Measurements from ENCODE around the gene ABCA6. TPM values are rescaled to one million over a fixed set of nuclear protein-coding genes. Genes with fewer than 3 reads are reported as not detected.

ABCA6 gene
- total RNA-seq, 1 experiment from 2014 or later = not detected

- H3K27me3 ChIP-seq (ENCODE audit: low read length) = peaks cover 31% of the 10 kb centered on the region
- H3K4me1 ChIP-seq (ENCODE audit: insufficient read depth, low read length) = no peaks in the 10 kb centered on the region
- no TSS peak for BruUV-seq (replicated peaks)
- H3K4me2 ChIP-seq (ENCODE audit: low read length) = no peak overlapping the region
- H3K4me3 ChIP-seq (ENCODE audit: low read length) = no peak overlapping the region
- ChIA-PET CTCF (no interaction called here), POLR2A (ENCODE audit: unreplicated experiment) (no interaction called here)
- no peaks in the 10 kb centered on the region for H3K36me3 ChIP-seq (ENCODE audit: low read depth, low read length)
- no peak overlapping the region for H3K9ac ChIP-seq (ENCODE audit: low read length)
- no peak for DNase-seq
- H3K9me3 ChIP-seq (ENCODE audit: low read length) = no peaks in the 10 kb centered on the region
- TF ChIP-seq EZH2 (IDR thresholded peaks at IDR 0.05; ENCODE audit: low read length, unreplicated experiment) = no peak
- H3K79me2 ChIP-seq (ENCODE audit: low read length) = no peaks in the 10 kb centered on the region
- no peak overlapping the region for H3K27ac ChIP-seq (ENCODE audit: low read length)
- H3F3A ChIP-seq (ENCODE audit: low read length, unreplicated experiment) = no peaks in the 10 kb centered on the region
- no peaks in the 10 kb centered on the region for H3K9me2 ChIP-seq (replicated peaks; ENCODE audit: low read length)
- no peak overlapping the region for H2AFZ ChIP-seq (ENCODE audit: low read length)
- intact Hi-C loops (cut with micrococcal nuclease) = no loop called here
- no peaks in the 10 kb centered on the region for H4K20me1 ChIP-seq (ENCODE audit: low read length)
- ATAC-seq = no peak
Measured at GRCh38 chr17:69064476-69064875, 77.2 kb downstream of the ABCA6 start.

DNA sequence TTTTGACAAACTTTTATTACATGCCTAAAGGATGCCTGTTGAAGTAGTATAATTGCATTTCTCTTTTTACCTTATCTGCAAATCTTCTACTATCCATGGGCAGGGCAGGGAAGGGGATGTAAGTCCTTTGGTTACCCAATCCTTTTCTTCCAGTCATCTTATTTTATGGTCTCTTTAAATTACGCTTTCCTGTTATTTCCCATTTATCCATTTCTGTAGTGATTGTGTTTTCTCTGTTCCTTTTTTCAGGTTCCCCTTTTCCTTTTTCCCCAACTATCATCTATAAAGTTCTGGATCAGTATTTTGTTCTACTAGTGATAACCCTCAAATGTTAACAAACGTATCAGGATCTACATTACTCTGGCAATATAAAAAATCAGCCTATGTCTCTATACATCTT is 77.7 kb downstream of the ABCA6 start:
- ATAC-seq = no peak

DNA sequence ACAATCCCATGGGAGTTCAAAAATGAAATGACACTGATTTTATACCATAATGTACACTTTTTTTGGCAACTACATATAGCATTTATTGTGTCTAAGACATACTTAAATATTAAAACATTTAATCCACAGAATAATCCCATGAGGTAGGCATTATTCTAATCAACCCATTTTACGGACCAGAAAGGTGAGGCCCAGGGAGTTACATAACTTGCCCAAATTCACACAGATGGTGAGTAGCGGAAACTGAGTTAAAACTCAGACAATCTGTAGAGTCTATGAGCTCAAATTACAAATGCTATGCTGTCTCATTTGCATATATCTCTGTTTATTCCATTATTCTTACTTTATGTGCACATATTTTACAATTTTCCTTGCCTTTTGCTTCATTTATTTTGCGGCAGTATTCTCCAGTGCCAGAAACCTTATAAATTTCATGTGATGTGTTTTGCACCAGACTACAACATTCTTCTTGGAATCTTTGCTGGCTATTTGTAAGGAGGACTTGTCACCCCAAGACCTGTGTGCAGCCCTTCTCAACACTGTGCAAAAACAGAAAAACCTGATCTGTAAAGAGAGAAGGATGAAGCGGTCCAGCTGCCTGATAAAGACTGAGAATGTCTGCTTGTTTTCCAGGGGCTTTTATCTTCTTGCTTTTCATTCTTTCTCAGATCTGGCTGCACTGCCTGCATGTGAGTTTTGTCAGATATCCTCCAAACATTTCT is 78.7 kb downstream of the ABCA6 start:
- Histone ChIP-seq H3K36me3 (ENCODE audit: low read depth, low read length) (no peaks in the 10 kb centered on the region), H3K4me1 (ENCODE audit: insufficient read depth, low read length) (no peaks in the 10 kb centered on the region), H3K9me3 (ENCODE audit: low read length) (no peaks in the 10 kb centered on the region), H3K9ac (ENCODE audit: low read length) (no peak overlapping the region), H3K4me2 (ENCODE audit: low read length) (no peak overlapping the region), H2AFZ (ENCODE audit: low read length) (no peak overlapping the region), H3K27ac (ENCODE audit: low read length) (no peak overlapping the region), H3K4me3 (ENCODE audit: low read length) (no peak overlapping the region), H4K20me1 (ENCODE audit: low read length) (no peaks in the 10 kb centered on the region), H3K9me2 (replicated peaks; ENCODE audit: low read length) (no peaks in the 10 kb centered on the region), H3K27me3 (ENCODE audit: low read length) (peaks cover 32% of the 10 kb centered on the region), H3K79me2 (ENCODE audit: low read length) (no peaks in the 10 kb centered on the region), H3F3A (ENCODE audit: low read length, unreplicated experiment) (no peaks in the 10 kb centered on the region)
- no peak for DNase-seq
- TF ChIP-seq, protein P1, sequence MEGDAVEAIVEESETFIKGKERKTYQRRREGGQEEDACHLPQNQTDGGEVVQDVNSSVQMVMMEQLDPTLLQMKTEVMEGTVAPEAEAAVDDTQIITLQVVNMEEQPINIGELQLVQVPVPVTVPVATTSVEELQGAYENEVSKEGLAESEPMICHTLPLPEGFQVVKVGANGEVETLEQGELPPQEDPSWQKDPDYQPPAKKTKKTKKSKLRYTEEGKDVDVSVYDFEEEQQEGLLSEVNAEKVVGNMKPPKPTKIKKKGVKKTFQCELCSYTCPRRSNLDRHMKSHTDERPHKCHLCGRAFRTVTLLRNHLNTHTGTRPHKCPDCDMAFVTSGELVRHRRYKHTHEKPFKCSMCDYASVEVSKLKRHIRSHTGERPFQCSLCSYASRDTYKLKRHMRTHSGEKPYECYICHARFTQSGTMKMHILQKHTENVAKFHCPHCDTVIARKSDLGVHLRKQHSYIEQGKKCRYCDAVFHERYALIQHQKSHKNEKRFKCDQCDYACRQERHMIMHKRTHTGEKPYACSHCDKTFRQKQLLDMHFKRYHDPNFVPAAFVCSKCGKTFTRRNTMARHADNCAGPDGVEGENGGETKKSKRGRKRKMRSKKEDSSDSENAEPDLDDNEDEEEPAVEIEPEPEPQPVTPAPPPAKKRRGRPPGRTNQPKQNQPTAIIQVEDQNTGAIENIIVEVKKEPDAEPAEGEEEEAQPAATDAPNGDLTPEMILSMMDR (conservative IDR thresholded peaks at IDR 0.05; ENCODE audit: low read depth, low read length) = no peak
- TF ChIP-seq EZH2phosphoT487 (IDR thresholded peaks at IDR 0.05; ENCODE audit: borderline replicate concordance, low read length) = no peak
- TF ChIP-seq EZH2 (IDR thresholded peaks at IDR 0.05; ENCODE audit: low read length, unreplicated experiment) = no peak
- intact Hi-C loops (cut with micrococcal nuclease) = no loop called here
- BruUV-seq (replicated peaks) = no TSS peak
- CTCF ChIA-PET = no interaction called here
- POLR2A ChIA-PET (ENCODE audit: unreplicated experiment) = no interaction called here
- ATAC-seq = no peak

More for the DNA sequence above, 77.7 kb downstream of the ABCA6 start:
- Histone ChIP-seq H3K9ac (ENCODE audit: low read length) (no peak overlapping the region), H3K9me2 (replicated peaks; ENCODE audit: low read length) (no peaks in the 10 kb centered on the region), H3K4me2 (ENCODE audit: low read length) (no peak overlapping the region), H3K9me3 (ENCODE audit: low read length) (no peaks in the 10 kb centered on the region), H3K4me3 (ENCODE audit: low read length) (no peak overlapping the region), H3K79me2 (ENCODE audit: low read length) (no peaks in the 10 kb centered on the region), H3K4me1 (ENCODE audit: insufficient read depth, low read length) (no peaks in the 10 kb centered on the region), H3K27me3 (ENCODE audit: low read length) (peaks cover 32% of the 10 kb centered on the region), H3K27ac (ENCODE audit: low read length) (no peak overlapping the region), H2AFZ (ENCODE audit: low read length) (no peak overlapping the region), H4K20me1 (ENCODE audit: low read length) (no peaks in the 10 kb centered on the region), H3F3A (ENCODE audit: low read length, unreplicated experiment) (no peaks in the 10 kb centered on the region), H3K36me3 (ENCODE audit: low read depth, low read length) (no peaks in the 10 kb centered on the region)
- no TSS peak for BruUV-seq (replicated peaks)
- intact Hi-C loops (cut with micrococcal nuclease) = no loop called here
- TF ChIP-seq, protein P1 (conservative IDR thresholded peaks at IDR 0.05; ENCODE audit: low read depth, low read length) = no peak
- TF ChIP-seq EZH2 (IDR thresholded peaks at IDR 0.05; ENCODE audit: low read length, unreplicated experiment) (no peak), EZH2phosphoT487 (IDR thresholded peaks at IDR 0.05; ENCODE audit: borderline replicate concordance, low read length) (no peak)
- ChIA-PET POLR2A (ENCODE audit: unreplicated experiment) (no interaction called here), CTCF (no interaction called here)
- no peak for DNase-seq

Data from PC-3 (cell line).